Tibial nerve (tissue), 4 donors: Measurements from ENCODE around the gene NOL4L. TPM values are rescaled to one million over a fixed set of nuclear protein-coding genes. Genes with fewer than 3 reads are reported as not detected.

Experiments
- DNase-seq, 2 donors: peaks; one replicate each; pipeline ENCODE4 v3.0.0-alpha.2; 2019; ENCODE audit warnings: low spot score in 2 of 2
- H3K27ac ChIP-seq, 4 donors: fragments of 200-600 bp; sonication (generic) in 3 of 4; one replicate each; pipeline ENCODE4 v1.5.1; 2017 to 2019; ENCODE audit warnings: mild to moderate bottlenecking in 1 of 4
- H3K27me3 ChIP-seq, 2 donors: fragments of 200-600 bp; sonication (generic) in 1 of 2; one replicate each; pipeline versions ENCODE4 v1.5.1 to v1.6.0; 2017 to 2019
- H3K36me3 ChIP-seq, 3 donors: fragments of 200-600 bp; sonication (generic); one replicate each; pipeline ENCODE4 v1.5.1; 2018 to 2019
- H3K4me1 ChIP-seq, 4 donors: fragments of 200-600 bp; sonication (generic) in 3 of 4; one replicate each; pipeline ENCODE4 v1.5.1; 2017 to 2019
- H3K4me3 ChIP-seq, 4 donors: fragments of 200-600 bp; sonication (generic) in 3 of 4; one replicate each; pipeline ENCODE4 v1.5.1; 2017 to 2019; ENCODE audit warnings: mild to moderate bottlenecking in 1 of 4, moderate library complexity in 1 of 4
- H3K9me3 ChIP-seq, 4 donors: fragments of 200-600 bp; sonication (generic) in 3 of 4; one replicate each; pipeline ENCODE4 v1.5.1; 2017 to 2019
- CTCF ChIP-seq, 5 experiments: fragments of 200-600 bp in 3 of 5; fragments of 450-650 bp in 2 of 5; sonication (generic) in 3 of 5; IDR thresholded peaks; one replicate each; pipeline ENCODE4 v1.5.1; 2016 to 2019; ENCODE audit warnings: antibody characterized with exemption in 5 of 5, mild to moderate bottlenecking in 3 of 5, moderate library complexity in 2 of 5
- EP300 ChIP-seq, 2 donors: sonication (generic); formaldehyde crosslinking; IDR thresholded peaks; one replicate each; pipeline ENCODE4 v1.6.1; 2017; ENCODE audit warnings: antibody characterized with exemption in 2 of 2, mild to moderate bottlenecking in 1 of 2
- POLR2A ChIP-seq, 2 donors: fragments of 450-650 bp; IDR thresholded peaks; one replicate each; pipeline ENCODE4 v1.6.1; 2017; ENCODE audit warnings: antibody characterized with exemption in 2 of 2, mild to moderate bottlenecking in 2 of 2, moderate library complexity in 2 of 2
- WGBS, 2 donors: methylation state at CpG; one replicate each; pipeline ENCODE4 v1.1.5; 2018; 5-methylcytosine and 5-hydroxymethylcytosine counted together
- total RNA-seq, 4 donors: library from RNA; depleted of rRNA; stranded (reverse); fragments of >200 nt; gene quantifications; one replicate each; pipeline ENCODE4 v1.1.0, GENCODE V29; 2016

NOL4L gene
- total RNA-seq, 4 donors from 2014 or later: 11.5 to 22.3 (median 19.9) TPM

- H3K27me3 ChIP-seq: no peaks in the 10 kb centered on the region
Measured at GRCh38 chr20:32460683-32461320, 124.3 kb downstream of the NOL4L start.

GRCh38 chr20:32460231-32460630 lies 124.9 kb downstream of the NOL4L start:
- TF ChIP-seq POLR2A (IDR thresholded peaks at IDR 0.05) (no peak), EP300 (IDR thresholded peaks at IDR 0.05) (no peak), CTCF (IDR thresholded peaks at IDR 0.05) (no peak)
- H3K27me3 ChIP-seq: no peaks in the 10 kb centered on the region
- H3K4me1 ChIP-seq: peaks cover 6 to 88% (median 50%) of the 10 kb centered on the region in 4 donors
- H3K27ac ChIP-seq: peak overlapping the region; percentile 44 to 93 (median 76)
- H3K9me3 ChIP-seq: no peaks in the 10 kb centered on the region
- H3K4me3 ChIP-seq: no peak overlapping the region
- H3K36me3 ChIP-seq: peaks cover 0 to 16% (median 0%) of the 10 kb centered on the region in 3 donors
- WGBS, 2 donors: 44 to 79% methylated on average over 12 to 14 of the region's 15 CpGs
- no peak for DNase-seq

More at GRCh38 chr20:32460683-32461320, 124.3 kb downstream of the NOL4L start:
- DNase-seq: no peak
- Histone ChIP-seq H3K4me3 (no peak overlapping the region), H3K36me3 (peaks cover 0 to 11% (median 0%) of the 10 kb centered on the region in 3 donors), H3K4me1 (peaks cover 6 to 88% (median 56%) of the 10 kb centered on the region in 4 donors), H3K27ac (peak overlapping the region; percentile 44 to 93 (median 76)), H3K9me3 (no peaks in the 10 kb centered on the region)
- no peak for TF ChIP-seq EP300 (IDR thresholded peaks at IDR 0.05)
- TF ChIP-seq POLR2A (IDR thresholded peaks at IDR 0.05): no peak
- TF ChIP-seq CTCF (IDR thresholded peaks at IDR 0.05): no peak
- WGBS, 2 donors: 84 to 87% methylated on average over 21 to 22 of the region's 24 CpGs

- H3K4me1 ChIP-seq: peaks cover 0 to 76% (median 37%) of the 10 kb centered on the region in 4 donors
- H3K4me3 ChIP-seq: no peak overlapping the region
- H3K27ac ChIP-seq: peak overlapping the region in 3 of 4 donors; percentile 27 to 85 (median 77)
- DNase-seq: no peak
- peaks cover 0 to 30% (median 0%) of the 10 kb centered on the region in 3 donors for H3K36me3 ChIP-seq
- H3K9me3 ChIP-seq: no peaks in the 10 kb centered on the region
- no peak for TF ChIP-seq EP300 (IDR thresholded peaks at IDR 0.05)
- no peak for TF ChIP-seq CTCF (IDR thresholded peaks at IDR 0.05)
- TF ChIP-seq POLR2A (IDR thresholded peaks at IDR 0.05): no peak
- 59 to 68% methylated on average over 7 to 10 of the region's 12 CpGs for WGBS, 2 donors
- no peaks in the 10 kb centered on the region for H3K27me3 ChIP-seq
Measured at GRCh38 chr20:32458837-32459220, 126.3 kb downstream of the NOL4L start.

- 69 to 72% methylated on average over 5 to 10 of the region's 10 CpGs for WGBS, 2 donors
- no peaks in the 10 kb centered on the region for H3K27me3 ChIP-seq
- no peaks in the 10 kb centered on the region for H3K9me3 ChIP-seq
- no peak for DNase-seq
- peaks cover 0 to 70% (median 32%) of the 10 kb centered on the region in 4 donors for H3K4me1 ChIP-seq
- TF ChIP-seq CTCF (IDR thresholded peaks at IDR 0.05) (no peak), POLR2A (IDR thresholded peaks at IDR 0.05) (no peak), EP300 (IDR thresholded peaks at IDR 0.05) (no peak)
- H3K27ac ChIP-seq: peak overlapping the region; percentile 37 to 85 (median 70)
- peak overlapping the region in 1 of 4 donors; percentile 58 for H3K4me3 ChIP-seq
- H3K36me3 ChIP-seq: peaks cover 0 to 36% (median 0%) of the 10 kb centered on the region in 3 donors
Measured at GRCh38 chr20:32458061-32458836, 126.9 kb downstream of the NOL4L start.
